SK-N-SH (cell line): Measurements from ENCODE around the gene GATA2.

ENCODE experiments used
- EP300 ChIP-seq, 2 experiments: IDR thresholded peaks; 2 replicates each; pipeline versions ENCODE4 v1.4.0 to v1.6.1; 2012; ENCODE audit warnings: borderline replicate concordance in 1 of 2, low read depth in 1 of 2, low read length in 1 of 2
- MEF2A ChIP-seq: IDR thresholded peaks from 2 replicates; pipeline ENCODE4 v1.4.0; 2012; ENCODE audit warnings: low read depth, borderline replicate concordance
- NFIC ChIP-seq: IDR thresholded peaks from 2 replicates; pipeline ENCODE4 v1.4.0; 2012; ENCODE audit warnings: borderline replicate concordance
- RAD21 ChIP-seq: IDR thresholded peaks from 2 replicates; pipeline ENCODE4 v1.6.1; 2012; ENCODE audit warnings: mild to moderate bottlenecking, low read length
- SIN3A ChIP-seq: IDR thresholded peaks from 2 replicates; pipeline ENCODE4 v1.6.1; 2012; ENCODE audit warnings: low read depth, mild to moderate bottlenecking, low read length, moderate library complexity, borderline replicate concordance
- TAF1 ChIP-seq: IDR thresholded peaks from 2 replicates; pipeline ENCODE4 v1.6.1; 2012; ENCODE audit warnings: low read depth, mild to moderate bottlenecking, low read length, moderate library complexity, borderline replicate concordance
- TF ChIP-seq, protein P1 (sequence below): fragments of 150-350 bp; IDR thresholded peaks from 2 replicates; pipeline ENCODE4 v1.6.1; 2017; ENCODE audit warnings: antibody characterized with exemption, low read length, low read depth, borderline replicate concordance
- TF ChIP-seq, protein P2 (sequence below): IDR thresholded peaks from 2 replicates; pipeline ENCODE4 v1.6.1; 2012; ENCODE audit warnings: mild to moderate bottlenecking, low read depth, low read length, moderate library complexity
- TF ChIP-seq, protein P3 (sequence below): fragments of 200-600 bp; sonication (generic); IDR thresholded peaks from 2 replicates; pipeline ENCODE4 v1.6.1; 2017; ENCODE audit warnings: antibody characterized with exemption, mild to moderate bottlenecking, moderate library complexity

DNA sequence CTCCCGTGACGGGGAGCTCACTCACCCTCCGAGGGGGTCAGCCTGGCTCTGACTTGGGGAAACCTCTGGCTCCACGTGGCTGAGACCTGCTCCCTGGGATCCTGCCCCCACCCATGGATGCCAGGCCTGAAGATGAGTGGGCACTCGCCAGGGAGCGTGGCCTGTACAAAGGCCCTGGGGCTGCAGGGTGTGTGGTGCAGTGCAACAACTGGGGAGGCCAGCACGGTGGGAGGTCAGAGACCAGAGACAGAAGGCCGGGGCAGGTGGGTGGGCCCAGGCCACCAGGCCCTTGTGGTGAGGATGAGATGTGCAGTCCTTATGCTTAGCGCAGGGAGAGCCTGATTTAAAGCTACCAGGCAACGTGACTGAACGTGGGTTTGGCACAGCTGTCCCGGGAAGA, 31.3 kb downstream of the GATA2 start:
- TF ChIP-seq SIN3A: no peak
- TF ChIP-seq MEF2A: no peak
- TF ChIP-seq EP300 (IDR thresholded peaks at IDR 0.05; ENCODE audit: borderline replicate concordance in 1 of 2, low read depth in 1 of 2, low read length in 1 of 2): no peak
- TF ChIP-seq, protein P1, sequence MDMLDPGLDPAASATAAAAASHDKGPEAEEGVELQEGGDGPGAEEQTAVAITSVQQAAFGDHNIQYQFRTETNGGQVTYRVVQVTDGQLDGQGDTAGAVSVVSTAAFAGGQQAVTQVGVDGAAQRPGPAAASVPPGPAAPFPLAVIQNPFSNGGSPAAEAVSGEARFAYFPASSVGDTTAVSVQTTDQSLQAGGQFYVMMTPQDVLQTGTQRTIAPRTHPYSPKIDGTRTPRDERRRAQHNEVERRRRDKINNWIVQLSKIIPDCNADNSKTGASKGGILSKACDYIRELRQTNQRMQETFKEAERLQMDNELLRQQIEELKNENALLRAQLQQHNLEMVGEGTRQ: no peak
- TF ChIP-seq, protein P2, sequence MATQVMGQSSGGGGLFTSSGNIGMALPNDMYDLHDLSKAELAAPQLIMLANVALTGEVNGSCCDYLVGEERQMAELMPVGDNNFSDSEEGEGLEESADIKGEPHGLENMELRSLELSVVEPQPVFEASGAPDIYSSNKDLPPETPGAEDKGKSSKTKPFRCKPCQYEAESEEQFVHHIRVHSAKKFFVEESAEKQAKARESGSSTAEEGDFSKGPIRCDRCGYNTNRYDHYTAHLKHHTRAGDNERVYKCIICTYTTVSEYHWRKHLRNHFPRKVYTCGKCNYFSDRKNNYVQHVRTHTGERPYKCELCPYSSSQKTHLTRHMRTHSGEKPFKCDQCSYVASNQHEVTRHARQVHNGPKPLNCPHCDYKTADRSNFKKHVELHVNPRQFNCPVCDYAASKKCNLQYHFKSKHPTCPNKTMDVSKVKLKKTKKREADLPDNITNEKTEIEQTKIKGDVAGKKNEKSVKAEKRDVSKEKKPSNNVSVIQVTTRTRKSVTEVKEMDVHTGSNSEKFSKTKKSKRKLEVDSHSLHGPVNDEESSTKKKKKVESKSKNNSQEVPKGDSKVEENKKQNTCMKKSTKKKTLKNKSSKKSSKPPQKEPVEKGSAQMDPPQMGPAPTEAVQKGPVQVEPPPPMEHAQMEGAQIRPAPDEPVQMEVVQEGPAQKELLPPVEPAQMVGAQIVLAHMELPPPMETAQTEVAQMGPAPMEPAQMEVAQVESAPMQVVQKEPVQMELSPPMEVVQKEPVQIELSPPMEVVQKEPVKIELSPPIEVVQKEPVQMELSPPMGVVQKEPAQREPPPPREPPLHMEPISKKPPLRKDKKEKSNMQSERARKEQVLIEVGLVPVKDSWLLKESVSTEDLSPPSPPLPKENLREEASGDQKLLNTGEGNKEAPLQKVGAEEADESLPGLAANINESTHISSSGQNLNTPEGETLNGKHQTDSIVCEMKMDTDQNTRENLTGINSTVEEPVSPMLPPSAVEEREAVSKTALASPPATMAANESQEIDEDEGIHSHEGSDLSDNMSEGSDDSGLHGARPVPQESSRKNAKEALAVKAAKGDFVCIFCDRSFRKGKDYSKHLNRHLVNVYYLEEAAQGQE: no peak
- no peak for TF ChIP-seq TAF1
- TF ChIP-seq NFIC: no peak
- TF ChIP-seq, protein P3, sequence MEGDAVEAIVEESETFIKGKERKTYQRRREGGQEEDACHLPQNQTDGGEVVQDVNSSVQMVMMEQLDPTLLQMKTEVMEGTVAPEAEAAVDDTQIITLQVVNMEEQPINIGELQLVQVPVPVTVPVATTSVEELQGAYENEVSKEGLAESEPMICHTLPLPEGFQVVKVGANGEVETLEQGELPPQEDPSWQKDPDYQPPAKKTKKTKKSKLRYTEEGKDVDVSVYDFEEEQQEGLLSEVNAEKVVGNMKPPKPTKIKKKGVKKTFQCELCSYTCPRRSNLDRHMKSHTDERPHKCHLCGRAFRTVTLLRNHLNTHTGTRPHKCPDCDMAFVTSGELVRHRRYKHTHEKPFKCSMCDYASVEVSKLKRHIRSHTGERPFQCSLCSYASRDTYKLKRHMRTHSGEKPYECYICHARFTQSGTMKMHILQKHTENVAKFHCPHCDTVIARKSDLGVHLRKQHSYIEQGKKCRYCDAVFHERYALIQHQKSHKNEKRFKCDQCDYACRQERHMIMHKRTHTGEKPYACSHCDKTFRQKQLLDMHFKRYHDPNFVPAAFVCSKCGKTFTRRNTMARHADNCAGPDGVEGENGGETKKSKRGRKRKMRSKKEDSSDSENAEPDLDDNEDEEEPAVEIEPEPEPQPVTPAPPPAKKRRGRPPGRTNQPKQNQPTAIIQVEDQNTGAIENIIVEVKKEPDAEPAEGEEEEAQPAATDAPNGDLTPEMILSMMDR: no peak
- no peak for TF ChIP-seq RAD21
